SU-DHL-6 (cell line): ENCODE results near the gene PSMB5.

ENCODE experiments used
- H2AFZ ChIP-seq: fragments of 200-600 bp; sonication (generic); 2 replicates; pipeline ENCODE4 v1.6.1; 2014; ENCODE audit warnings: low read depth, mild to moderate bottlenecking, moderate library complexity, mixed read lengths, antibody characterized with exemption, low read length; ENCODE audit not compliant: severe bottlenecking
- H3F3A ChIP-seq: fragments of 200-600 bp; shearing (Covaris generic); 2 replicates; pipeline ENCODE4 v1.6.0; 2016; ENCODE audit warnings: antibody characterized with exemption, mild to moderate bottlenecking; ENCODE audit not compliant: insufficient read depth
- H3K27ac ChIP-seq: fragments of 200-600 bp; sonication (generic); 2 replicates; pipeline ENCODE4 v1.5.1; 2016; ENCODE audit warnings: low read depth, mild to moderate bottlenecking, low read length, moderate library complexity, mixed read lengths
- H3K27me3 ChIP-seq: fragments of 200-600 bp; sonication (generic), shearing (Covaris generic); 2 replicates; pipeline ENCODE4 v1.6.0; 2014; ENCODE audit warnings: mild to moderate bottlenecking, low read length
- H3K36me3 ChIP-seq: fragments of 200-600 bp; sonication (generic); 2 replicates; pipeline ENCODE4 v1.6.1; 2014; ENCODE audit warnings: mild to moderate bottlenecking, low read length, mixed read lengths
- H3K4me2 ChIP-seq: fragments of 300-600, 200-600 bp; shearing (Covaris generic), sonication (generic); 2 replicates; pipeline ENCODE4 v1.6.0; 2014; ENCODE audit warnings: low read length, low read depth, mild to moderate bottlenecking; ENCODE audit not compliant: poor library complexity, severe bottlenecking
- H3K4me3 ChIP-seq: fragments of 200-600 bp; sonication (generic); 2 replicates; pipeline ENCODE4 v1.5.1; 2014; ENCODE audit warnings: antibody characterized with exemption, low read length, mild to moderate bottlenecking, mixed read lengths; ENCODE audit not compliant: insufficient read depth, poor library complexity, severe bottlenecking
- H3K79me2 ChIP-seq: fragments of 200-600 bp; sonication (generic); 2 replicates; pipeline ENCODE4 v1.6.1; 2014; ENCODE audit warnings: mild to moderate bottlenecking, low read length, moderate library complexity; ENCODE audit not compliant: insufficient read depth
- H3K9ac ChIP-seq: fragments of 200-600 bp; sonication (generic); 2 replicates; pipeline ENCODE4 v1.7.0; 2014; ENCODE audit warnings: mild to moderate bottlenecking, low read length
- H3K9me2 ChIP-seq: fragments of 200-600 bp; sonication (generic); replicated peaks from 2 replicates; pipeline ENCODE4 v1.6.1; 2014; ENCODE audit warnings: low read length; ENCODE audit not compliant: insufficient read depth
- H3K9me3 ChIP-seq: fragments of 200-600 bp; sonication (generic); 2 replicates; pipeline ENCODE4 v1.6.1; 2014; ENCODE audit warnings: low read length, mixed read lengths; ENCODE audit not compliant: insufficient read depth
- H4K20me1 ChIP-seq: fragments of 200-600 bp; sonication (generic); 2 replicates; pipeline ENCODE4 v1.6.1; 2014; ENCODE audit warnings: low read depth, mild to moderate bottlenecking, antibody characterized with exemption, low read length, moderate library complexity, mixed read lengths
- EZH2phosphoT487 ChIP-seq: fragments of 200-600 bp; sonication (generic), shearing (Covaris generic); conservative IDR thresholded peaks from 2 replicates; pipeline ENCODE4 v1.6.1; 2018; ENCODE audit warnings: mild to moderate bottlenecking, antibody characterized with exemption, low read length, moderate library complexity, mixed read lengths
- TF ChIP-seq, protein P1 (sequence below): fragments of 200-600 bp; sonication (generic); IDR thresholded peaks from one replicate; pipeline ENCODE4 v1.5.1; 2017; ENCODE audit warnings: antibody characterized with exemption, mild to moderate bottlenecking, low read length, moderate library complexity; ENCODE audit not compliant: insufficient read depth, poor library complexity, severe bottlenecking

PSMB5 gene

DNA sequence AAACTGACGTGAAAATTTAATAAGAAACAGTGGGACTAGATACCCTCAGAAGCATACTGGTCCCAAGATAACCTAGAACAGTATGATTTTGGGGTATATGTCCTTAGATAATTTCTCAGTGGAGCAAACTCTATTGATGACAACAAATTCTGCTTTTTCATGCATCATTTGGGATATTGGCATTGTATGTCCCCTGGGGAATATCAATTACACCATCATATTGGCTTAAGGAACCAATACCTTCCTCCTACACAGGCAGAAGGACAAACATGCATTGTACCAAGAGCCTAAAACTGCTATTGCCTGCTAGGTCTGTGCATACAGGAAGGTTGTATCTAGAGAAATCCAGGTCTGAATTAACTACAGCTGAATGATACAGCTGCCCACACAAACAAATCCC, 40.2 kb upstream of the PSMB5 start:
- Histone ChIP-seq H2AFZ (no peak overlapping the region), H3K9ac (no peak overlapping the region), H3K4me3 (no peak overlapping the region), H3F3A (peaks cover 28% of the 10 kb centered on the region), H3K4me2 (no peak overlapping the region), H3K79me2 (peaks cover 12% of the 10 kb centered on the region), H3K36me3 (peaks cover 30% of the 10 kb centered on the region), H4K20me1 (no peaks in the 10 kb centered on the region), H3K9me2 (no peaks in the 10 kb centered on the region), H3K27ac (no peak overlapping the region), H3K27me3 (no peaks in the 10 kb centered on the region), H3K9me3 (no peaks in the 10 kb centered on the region)
- TF ChIP-seq EZH2phosphoT487: no peak
- TF ChIP-seq, protein P1, sequence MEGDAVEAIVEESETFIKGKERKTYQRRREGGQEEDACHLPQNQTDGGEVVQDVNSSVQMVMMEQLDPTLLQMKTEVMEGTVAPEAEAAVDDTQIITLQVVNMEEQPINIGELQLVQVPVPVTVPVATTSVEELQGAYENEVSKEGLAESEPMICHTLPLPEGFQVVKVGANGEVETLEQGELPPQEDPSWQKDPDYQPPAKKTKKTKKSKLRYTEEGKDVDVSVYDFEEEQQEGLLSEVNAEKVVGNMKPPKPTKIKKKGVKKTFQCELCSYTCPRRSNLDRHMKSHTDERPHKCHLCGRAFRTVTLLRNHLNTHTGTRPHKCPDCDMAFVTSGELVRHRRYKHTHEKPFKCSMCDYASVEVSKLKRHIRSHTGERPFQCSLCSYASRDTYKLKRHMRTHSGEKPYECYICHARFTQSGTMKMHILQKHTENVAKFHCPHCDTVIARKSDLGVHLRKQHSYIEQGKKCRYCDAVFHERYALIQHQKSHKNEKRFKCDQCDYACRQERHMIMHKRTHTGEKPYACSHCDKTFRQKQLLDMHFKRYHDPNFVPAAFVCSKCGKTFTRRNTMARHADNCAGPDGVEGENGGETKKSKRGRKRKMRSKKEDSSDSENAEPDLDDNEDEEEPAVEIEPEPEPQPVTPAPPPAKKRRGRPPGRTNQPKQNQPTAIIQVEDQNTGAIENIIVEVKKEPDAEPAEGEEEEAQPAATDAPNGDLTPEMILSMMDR: no peak

DNA sequence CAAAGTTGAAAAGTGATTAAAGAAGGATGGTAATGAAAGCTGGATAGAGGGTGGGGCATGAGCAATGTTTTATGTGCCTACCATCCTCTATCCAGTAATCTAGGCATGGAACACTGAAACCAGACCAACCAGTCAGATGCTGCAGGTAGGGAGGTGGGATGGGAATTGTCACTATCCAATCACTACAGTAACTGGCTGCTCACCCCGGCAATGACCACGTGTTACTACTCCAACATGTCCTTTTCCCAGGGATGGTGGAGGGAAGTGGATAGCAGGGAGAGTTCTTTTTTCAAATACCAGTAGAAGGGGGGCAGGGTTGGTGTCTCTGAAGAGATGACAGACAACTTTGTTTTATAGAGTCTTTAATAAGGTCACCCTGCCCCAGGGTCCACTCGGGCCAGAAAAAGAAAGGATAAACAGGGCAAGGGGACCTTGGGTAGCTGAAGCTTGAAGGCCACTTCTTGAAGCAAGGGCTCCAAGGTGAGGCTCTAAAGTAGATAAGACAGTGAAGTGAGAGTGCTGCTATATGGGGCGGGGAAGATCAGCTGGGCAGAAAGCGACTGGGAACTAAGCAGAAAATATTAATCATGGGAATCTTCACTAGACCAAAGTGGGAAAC, 37.3 kb upstream of the PSMB5 start:
- Histone ChIP-seq H4K20me1 (peaks cover 9% of the 10 kb centered on the region; the same call in 1 of the 2 replicates), H3K27ac (peak overlapping the region; percentile 57; the same call in 1 of the 2 replicates), H3K36me3 (peaks cover 27% of the 10 kb centered on the region), H3F3A (peaks cover 12% of the 10 kb centered on the region), H3K79me2 (peaks cover 33% of the 10 kb centered on the region), H3K9me3 (no peaks in the 10 kb centered on the region), H3K4me3 (peak overlapping the region; percentile 93), H3K9me2 (no peaks in the 10 kb centered on the region), H2AFZ (no peak overlapping the region), H3K27me3 (no peaks in the 10 kb centered on the region), H3K9ac (peak overlapping the region; percentile 87), H3K4me2 (peak overlapping the region; percentile 99)
- TF ChIP-seq EZH2phosphoT487: no peak
- TF ChIP-seq, protein P1: no peak

- peak overlapping the region; percentile 99 for H3K4me2 ChIP-seq
- no peaks in the 10 kb centered on the region for H3K9me2 ChIP-seq
- H3K27ac ChIP-seq: peak overlapping the region; percentile 57
- no peaks in the 10 kb centered on the region for H3K9me3 ChIP-seq
- H3K27me3 ChIP-seq: no peaks in the 10 kb centered on the region
- TF ChIP-seq, protein P1: no peak
- TF ChIP-seq EZH2phosphoT487: no peak
- peak overlapping the region; percentile 87 for H3K9ac ChIP-seq
- no peak overlapping the region for H2AFZ ChIP-seq
- H3K36me3 ChIP-seq: peaks cover 29% of the 10 kb centered on the region
- peaks cover 9% of the 10 kb centered on the region; the same call in 1 of the 2 replicates for H4K20me1 ChIP-seq
- H3K79me2 ChIP-seq: peaks cover 38% of the 10 kb centered on the region
- peak overlapping the region; percentile 93 for H3K4me3 ChIP-seq
- H3F3A ChIP-seq: peaks cover 11% of the 10 kb centered on the region
Measured at GRCh38 chr14:23071244-23071920, 36.7 kb upstream of the PSMB5 start.
